ENCODE results near the gene IPPK. TPM values are rescaled to one million over a fixed set of nuclear protein-coding genes. Genes with fewer than 3 reads are reported as not detected.
"Not testable (repeated sequence)": the region's sequence is repeated elsewhere in the genome, so short reads cannot be mapped to it uniquely, and the experiment has no call there.

IPPK gene
- total RNA-seq, 2 experiments from 2014 or later, result 9.6 to 10.9 TPM

DNA sequence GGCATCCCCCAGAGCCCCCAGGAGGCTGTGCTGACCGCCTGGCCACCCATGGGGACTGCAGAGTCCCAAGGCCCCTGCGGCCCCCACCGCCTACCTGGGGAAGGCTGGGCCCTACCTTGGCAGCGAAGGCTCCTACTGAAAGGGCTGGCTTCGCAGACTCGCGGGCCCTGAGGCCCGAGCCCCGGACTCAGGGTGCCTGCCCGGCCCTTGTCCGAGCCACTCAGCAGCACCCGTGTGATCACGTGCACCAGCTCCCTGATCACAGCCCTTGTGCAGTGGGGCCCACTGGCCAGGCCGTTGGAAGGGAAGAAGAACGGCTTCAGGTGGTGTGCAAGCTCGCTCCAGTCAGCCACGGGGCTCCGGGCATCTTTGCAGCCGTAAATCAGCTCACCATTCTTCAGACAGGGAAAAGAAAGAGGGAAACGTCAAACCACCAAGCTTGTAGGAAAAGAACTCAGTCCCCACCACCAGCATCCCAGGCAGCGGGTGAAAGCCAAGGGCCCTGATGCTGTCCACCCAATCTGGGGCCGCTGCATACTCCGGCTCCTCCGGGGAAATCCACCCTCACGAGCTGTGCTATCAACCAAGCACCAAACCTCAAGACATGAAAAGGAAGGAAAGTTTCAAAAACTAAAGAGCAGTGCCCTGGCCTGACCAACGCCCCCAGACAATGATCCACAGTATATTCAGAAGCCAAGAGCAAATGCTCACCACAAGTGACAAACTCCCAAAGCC lies 31.9 kb downstream of the IPPK start:
- H3K27me3 Mint-ChIP-seq, result no peaks in the 10 kb centered on the region
- no peaks in the 10 kb centered on the region for H3K9me3 Mint-ChIP-seq
- H3K4me3 Mint-ChIP-seq, result no peak overlapping the region
- DNase-seq, result no peak
- ChIA-PET POLR2A (no interaction called here), CTCF (interaction anchor here (1.2 kb wide), 1 partner anchor 498 kb away, joined by 4 read pairs; no protein-coding TSS in a partner anchor)
- peaks cover 16% of the 10 kb centered on the region for H3K36me3 Mint-ChIP-seq (ENCODE audit: low read depth)
- H3K27ac Mint-ChIP-seq, result no peak overlapping the region
- peaks cover 3% of the 10 kb centered on the region for H3K4me1 Mint-ChIP-seq

DNA sequence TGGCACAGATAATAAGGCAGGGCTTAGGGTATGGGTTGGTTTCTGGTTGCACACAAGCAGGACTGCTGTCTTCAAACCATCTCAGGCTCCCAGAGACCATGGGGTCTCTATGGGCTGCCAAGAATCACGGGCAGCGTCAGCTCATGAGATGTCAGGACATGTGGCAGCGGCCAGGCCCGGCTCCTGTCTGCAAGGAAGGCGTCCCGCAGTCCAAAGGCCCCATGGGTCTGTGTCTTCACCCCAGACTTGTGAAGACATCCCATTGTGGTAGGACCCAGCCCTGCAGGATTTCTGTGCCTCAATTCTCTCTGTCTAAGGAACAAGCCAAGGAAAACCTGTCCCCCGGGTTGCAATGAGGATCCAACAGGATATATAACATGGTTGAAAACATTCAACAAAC lies 32.6 kb downstream of the IPPK start:
- no peak for DNase-seq

DNA sequence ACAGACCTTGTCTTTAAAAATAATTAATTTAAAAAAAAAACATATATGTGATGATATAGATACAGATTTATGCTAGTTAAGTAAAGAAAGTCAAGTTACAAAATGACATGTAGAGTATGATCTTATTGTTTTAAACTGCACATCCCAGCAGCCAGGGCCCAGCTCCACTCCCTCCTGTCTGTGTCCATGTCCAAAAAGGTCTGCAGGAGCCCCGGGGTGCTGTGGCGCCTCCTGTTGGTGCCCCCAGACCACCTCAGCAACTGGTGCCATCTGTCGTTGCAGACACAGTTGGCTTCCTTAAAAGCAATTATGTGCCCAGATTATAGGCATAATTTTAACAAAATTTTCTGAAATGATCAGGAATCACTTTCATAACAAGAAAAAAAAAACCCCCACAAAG lies 33.3 kb downstream of the IPPK start:
- H3K9me3 Mint-ChIP-seq, result no peaks in the 10 kb centered on the region
- POLR2A ChIA-PET, result no interaction called here
- no peaks in the 10 kb centered on the region for H3K27me3 Mint-ChIP-seq
- H3K27ac Mint-ChIP-seq, result no peak overlapping the region
- CTCF ChIA-PET, result interaction anchor here (0.6 kb wide), 1 partner anchor 1402 kb away, joined by 4 read pairs; no protein-coding TSS in a partner anchor
- H3K36me3 Mint-ChIP-seq (ENCODE audit: low read depth), result peaks cover 20% of the 10 kb centered on the region
- peaks cover 7% of the 10 kb centered on the region for H3K4me1 Mint-ChIP-seq
- no peak for DNase-seq
- H3K4me3 Mint-ChIP-seq, result no peak overlapping the region

More for the DNA sequence above, 32.6 kb downstream of the IPPK start:
- no peaks in the 10 kb centered on the region for H3K27me3 Mint-ChIP-seq
- no peaks in the 10 kb centered on the region for H3K9me3 Mint-ChIP-seq
- H3K4me3 Mint-ChIP-seq, result no peak overlapping the region
- CTCF ChIA-PET, result interaction anchor here (1.2 kb wide), 1 partner anchor 498 kb away, joined by 4 read pairs; no protein-coding TSS in a partner anchor
- H3K36me3 Mint-ChIP-seq (ENCODE audit: low read depth), result peaks cover 14% of the 10 kb centered on the region
- H3K27ac Mint-ChIP-seq, result no peak overlapping the region
- peaks cover 3% of the 10 kb centered on the region for H3K4me1 Mint-ChIP-seq
- POLR2A ChIA-PET, result no interaction called here

DNA sequence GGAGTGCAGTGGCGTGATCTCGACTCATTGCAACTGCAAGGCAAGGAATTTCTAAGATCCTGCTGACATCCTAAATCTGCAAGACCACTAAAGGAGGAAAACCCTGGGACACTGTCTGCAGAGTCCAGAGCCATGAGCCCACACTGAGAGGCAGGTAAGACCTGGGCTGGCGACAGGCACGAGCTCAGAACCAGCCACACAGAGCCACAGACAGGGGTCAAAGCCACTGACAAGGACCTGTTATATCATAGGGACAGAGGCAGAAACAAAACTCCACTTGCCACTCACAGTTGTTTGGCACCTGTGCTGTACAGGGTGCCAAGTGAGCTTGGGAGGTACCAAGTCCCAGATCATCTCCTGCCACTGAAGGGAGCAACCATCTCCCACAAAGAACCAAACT lies 34.2 kb downstream of the IPPK start:
- H3K27ac Mint-ChIP-seq, result no peak overlapping the region
- no peak for DNase-seq
- H3K27me3 Mint-ChIP-seq, result no peaks in the 10 kb centered on the region
- H3K4me3 Mint-ChIP-seq, result no peak overlapping the region
- CTCF ChIA-PET, result interaction anchor here (1.0 to 1.2 kb wide), 2 partner anchors 15 to 498 kb away, joined by 3 to 4 read pairs; no protein-coding TSS in a partner anchor
- peaks cover 22% of the 10 kb centered on the region for H3K36me3 Mint-ChIP-seq (ENCODE audit: low read depth)
- POLR2A ChIA-PET, result no interaction called here
- H3K4me1 Mint-ChIP-seq, result peaks cover 7% of the 10 kb centered on the region
- no peaks in the 10 kb centered on the region for H3K9me3 Mint-ChIP-seq

DNA sequence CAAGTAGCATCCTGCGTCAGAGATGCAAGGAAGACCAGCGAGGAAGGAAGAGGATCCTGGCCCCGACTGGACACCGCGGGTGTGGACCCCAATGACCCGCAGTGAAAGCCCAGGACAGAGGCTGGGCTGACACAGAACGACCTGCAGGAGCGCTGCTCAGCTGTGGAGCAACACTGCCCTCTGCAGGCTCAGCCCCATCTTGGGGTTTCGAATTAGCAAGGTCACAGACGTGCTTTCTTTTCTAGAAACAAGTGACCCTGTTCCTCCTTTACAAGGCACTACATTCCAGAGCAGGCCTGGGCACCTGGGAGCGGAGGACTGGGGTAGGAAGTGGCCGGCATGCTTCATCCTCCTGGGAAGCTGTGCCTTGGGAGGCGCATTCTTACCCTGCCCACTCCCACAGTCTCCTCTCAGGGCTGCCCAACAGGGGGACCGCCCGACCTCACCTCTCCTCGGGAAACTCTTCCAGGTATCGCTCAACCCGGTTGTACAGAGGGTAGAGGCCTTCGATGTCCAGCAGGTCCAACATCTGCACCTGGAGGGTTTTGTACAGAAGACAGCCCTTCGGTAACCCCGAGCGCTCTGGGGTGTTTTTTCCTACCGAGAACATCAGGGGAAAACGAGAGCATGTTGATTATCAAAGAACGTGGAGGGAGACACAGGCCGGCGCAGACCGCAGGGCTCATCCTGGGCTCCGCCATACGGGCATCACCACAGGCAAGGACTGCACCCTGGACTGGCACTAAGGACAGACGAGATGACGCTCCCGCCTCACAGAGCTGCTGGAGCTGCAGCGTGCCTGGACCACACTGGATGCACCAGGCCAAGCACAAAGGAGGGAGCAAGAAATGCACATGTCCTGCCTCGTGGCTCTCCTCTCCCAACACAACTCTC lies 35.0 kb downstream of the IPPK start:
- peak; percentile 69 for DNase-seq
- Mint-ChIP-seq H3K4me3 (no peak overlapping the region), H3K27ac (no peak overlapping the region), H3K36me3 (ENCODE audit: low read depth) (peaks cover 24% of the 10 kb centered on the region), H3K4me1 (peaks cover 7% of the 10 kb centered on the region), H3K9me3 (no peaks in the 10 kb centered on the region), H3K27me3 (no peaks in the 10 kb centered on the region)
- ChIA-PET CTCF (interaction anchor here (1.0 to 1.9 kb wide), 3 partner anchors 14 to 497 kb away, joined by 3 to 10 read pairs (median 4); no protein-coding TSS in a partner anchor), POLR2A (no interaction called here)

DNA sequence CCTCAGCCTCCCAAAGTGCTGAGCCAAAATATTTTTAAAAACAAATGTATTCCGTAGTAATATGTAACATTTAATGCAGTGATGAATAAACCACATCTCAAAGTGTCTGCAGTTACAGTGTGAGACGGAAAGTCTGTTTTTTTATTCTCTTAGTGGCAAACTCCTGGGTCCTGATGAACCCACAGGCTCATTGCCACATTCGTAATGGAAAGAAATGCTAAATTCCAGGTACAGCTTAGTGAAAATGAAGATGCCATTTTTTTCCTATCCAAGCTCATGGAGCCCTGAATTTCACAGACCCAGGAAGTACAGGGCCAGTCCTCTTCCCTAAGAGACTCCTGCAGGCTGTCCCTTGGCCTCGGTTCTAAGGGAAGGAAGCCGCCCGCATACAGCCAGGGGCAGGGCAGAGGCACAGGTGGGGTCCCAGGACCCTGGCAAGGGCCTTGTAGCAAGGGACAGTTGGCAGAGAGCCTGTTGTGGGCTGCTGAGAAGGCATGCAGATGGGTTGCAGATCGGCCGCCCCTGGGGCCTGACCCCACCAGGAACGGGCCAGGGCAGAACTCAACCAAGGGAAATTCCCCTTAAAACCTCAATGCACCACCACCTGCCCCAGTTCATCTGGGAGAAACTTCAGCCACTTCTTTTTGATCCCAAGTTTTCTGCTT lies 36.2 kb downstream of the IPPK start:
- ChIA-PET CTCF (interaction anchor here (0.7 to 1.9 kb wide), 2 partner anchors 126 to 494 kb away, joined by 8 to 10 read pairs; no protein-coding TSS in a partner anchor), POLR2A (no interaction called here)
- H3K9me3 Mint-ChIP-seq, result no peaks in the 10 kb centered on the region
- no peak for DNase-seq
- H3K4me1 Mint-ChIP-seq, result peaks cover 7% of the 10 kb centered on the region
- no peak overlapping the region for H3K27ac Mint-ChIP-seq
- H3K4me3 Mint-ChIP-seq, result no peak overlapping the region
- H3K36me3 Mint-ChIP-seq (ENCODE audit: low read depth), result peaks cover 31% of the 10 kb centered on the region
- H3K27me3 Mint-ChIP-seq, result no peaks in the 10 kb centered on the region

DNA sequence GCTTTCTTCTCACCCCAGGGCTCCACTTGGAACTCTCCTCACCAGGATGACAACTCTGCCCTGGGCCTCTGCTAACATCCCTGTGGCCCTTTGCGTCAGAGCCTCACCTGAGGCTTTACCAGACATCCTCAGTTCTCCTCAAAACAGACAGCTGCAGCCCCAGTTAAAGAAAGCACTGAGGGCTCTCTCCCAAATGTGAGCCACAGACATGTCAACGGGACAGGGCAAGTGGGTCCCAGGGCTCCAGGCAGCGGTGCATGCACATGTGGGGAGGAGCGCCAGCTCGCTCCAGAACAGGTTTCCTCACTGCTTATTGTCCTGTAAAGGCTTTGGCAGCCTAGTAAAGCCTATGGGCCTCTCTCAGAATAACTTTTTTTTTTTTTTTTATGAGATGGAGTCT lies 37.3 kb downstream of the IPPK start:
- no peak for DNase-seq
- Mint-ChIP-seq H3K27me3 (no peaks in the 10 kb centered on the region), H3K4me1 (peaks cover 7% of the 10 kb centered on the region), H3K4me3 (no peak overlapping the region), H3K9me3 (no peaks in the 10 kb centered on the region), H3K27ac (no peak overlapping the region), H3K36me3 (ENCODE audit: low read depth) (peaks cover 36% of the 10 kb centered on the region)
- ChIA-PET POLR2A (no interaction called here), CTCF (interaction anchor here (1.0 kb wide), 1 partner anchor 9 kb away, joined by 3 read pairs; no protein-coding TSS in a partner anchor)

DNA sequence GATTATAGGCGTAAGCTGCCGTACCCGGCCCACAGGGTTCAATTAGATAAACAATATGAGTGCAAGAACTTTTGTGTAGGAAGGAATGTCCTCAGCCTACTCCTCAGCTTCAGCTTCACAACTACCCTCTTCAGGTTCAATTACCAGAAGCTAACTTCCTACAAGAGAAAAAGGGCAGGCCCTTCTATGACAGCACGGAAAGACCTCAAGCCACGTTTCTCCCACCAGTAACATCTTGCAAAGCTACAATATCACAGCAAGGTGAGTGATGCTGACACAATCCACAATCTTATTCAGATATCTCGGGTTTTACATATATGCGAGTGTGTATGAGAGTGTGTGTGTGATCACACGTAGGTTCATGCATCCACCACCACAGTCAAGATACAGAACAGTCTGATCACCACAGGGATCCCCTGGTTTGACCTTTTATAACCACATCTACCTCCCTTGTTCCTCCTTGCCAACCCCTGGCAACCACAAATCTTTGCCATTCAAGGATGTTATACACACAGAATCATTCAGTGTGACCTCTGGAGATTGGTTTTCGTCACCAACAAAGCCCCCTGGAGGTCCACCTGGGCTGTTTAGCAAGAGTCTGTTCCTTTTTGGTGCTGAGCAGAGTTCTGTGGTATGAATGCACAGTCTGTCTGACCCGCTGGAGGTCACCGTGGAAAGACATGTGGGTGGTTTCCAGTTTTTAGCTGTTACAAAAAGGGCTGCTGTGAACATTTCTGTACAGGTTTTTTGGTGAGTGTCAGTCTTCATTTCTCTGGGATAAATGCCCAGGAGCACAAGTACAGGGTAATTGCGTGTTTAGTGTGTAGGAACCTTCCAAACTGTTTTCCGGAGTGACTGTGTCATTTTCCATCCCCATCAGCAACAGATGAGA lies 38.2 kb downstream of the IPPK start:
- POLR2A ChIA-PET, result no interaction called here
- peaks cover 7% of the 10 kb centered on the region for H3K4me1 Mint-ChIP-seq
- H3K36me3 Mint-ChIP-seq (ENCODE audit: low read depth), result peaks cover 45% of the 10 kb centered on the region
- H3K9me3 Mint-ChIP-seq, result no peaks in the 10 kb centered on the region
- H3K27ac Mint-ChIP-seq, result no peak overlapping the region
- no peaks in the 10 kb centered on the region for H3K27me3 Mint-ChIP-seq
- no peak for DNase-seq
- no peak overlapping the region for H3K4me3 Mint-ChIP-seq
- CTCF ChIA-PET, result interaction anchor here (0.9 to 1.0 kb wide), 2 partner anchors 10 kb away, joined by 3 read pairs; no protein-coding TSS in a partner anchor

DNA sequence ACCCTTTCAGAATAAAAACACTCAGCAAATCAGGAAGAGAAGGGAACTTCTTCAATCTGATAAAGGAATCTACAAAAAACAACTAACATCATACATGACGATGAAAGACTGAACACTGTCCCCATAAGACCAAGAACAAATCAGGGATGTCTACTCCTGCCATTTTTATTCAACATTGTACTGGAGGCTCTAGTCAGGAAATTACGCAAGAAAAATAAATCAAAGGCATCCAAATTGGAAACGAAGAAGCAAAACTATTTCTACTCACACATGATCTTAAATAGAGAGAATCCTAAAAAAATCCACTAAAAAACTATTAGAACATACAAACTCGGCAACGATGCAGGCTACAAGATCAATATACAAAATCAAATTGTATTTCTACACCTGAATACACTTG lies 42.3 kb downstream of the IPPK start:
- ChIA-PET POLR2A (no interaction called here), CTCF (no interaction called here)
- H3K9me3 Mint-ChIP-seq, result no peaks in the 10 kb centered on the region
- H3K4me3 Mint-ChIP-seq, result no peak overlapping the region
- peaks cover 51% of the 10 kb centered on the region for H3K36me3 Mint-ChIP-seq (ENCODE audit: low read depth)
- DNase-seq, result no peak
- no peak overlapping the region for H3K27ac Mint-ChIP-seq
- H3K4me1 Mint-ChIP-seq, result peaks cover 4% of the 10 kb centered on the region
- H3K27me3 Mint-ChIP-seq, result no peaks in the 10 kb centered on the region

DNA sequence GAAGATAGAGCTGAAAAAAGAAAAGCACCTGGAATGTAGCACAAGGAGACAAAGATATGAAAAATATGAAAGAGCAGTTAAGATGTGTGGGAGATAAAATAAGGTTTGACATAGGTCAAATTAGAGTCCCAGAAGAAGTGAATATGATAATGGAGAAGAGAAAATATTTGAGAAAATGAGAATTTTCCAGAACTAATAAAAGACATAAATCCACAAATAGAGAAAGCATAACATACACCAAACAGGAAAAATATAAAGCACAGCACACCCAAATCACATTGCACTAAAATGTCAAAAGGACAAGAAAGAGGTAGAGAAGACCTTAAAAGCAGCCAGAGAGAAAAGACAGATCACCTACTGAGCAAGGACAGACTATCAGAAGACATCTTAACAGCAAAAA lies 43.4 kb downstream of the IPPK start:
- Mint-ChIP-seq H3K36me3 (ENCODE audit: low read depth) (peaks cover 43% of the 10 kb centered on the region), H3K27ac (no peak overlapping the region), H3K4me1 (no peaks in the 10 kb centered on the region), H3K9me3 (no peaks in the 10 kb centered on the region), H3K27me3 (no peaks in the 10 kb centered on the region), H3K4me3 (no peak overlapping the region)
- CTCF ChIA-PET, result no interaction called here
- POLR2A ChIA-PET, result no interaction called here
- no peak for DNase-seq

DNA sequence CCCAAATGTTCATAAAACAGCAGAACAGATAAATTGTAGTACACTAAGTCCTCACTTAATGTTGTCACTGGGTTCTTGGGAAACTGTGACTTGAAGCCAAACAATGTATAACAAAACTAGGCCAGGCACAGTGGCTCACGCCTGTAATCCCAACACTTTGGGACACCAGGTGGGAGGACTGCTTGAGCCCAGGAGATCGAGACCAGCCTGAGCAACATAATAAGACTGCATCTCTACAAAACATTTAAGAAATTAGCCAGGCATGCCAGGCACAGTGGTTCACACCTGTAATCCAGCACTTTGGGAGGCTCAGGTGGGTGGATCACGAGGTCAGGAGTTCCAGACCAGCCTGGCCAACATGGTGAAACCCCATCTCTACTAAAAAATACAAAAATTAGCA lies 46.0 kb downstream of the IPPK start:
- H3K9me3 Mint-ChIP-seq, DNase-seq, CTCF ChIA-PET, POLR2A ChIA-PET, H3K27ac Mint-ChIP-seq, H3K4me3 Mint-ChIP-seq, H3K4me1 Mint-ChIP-seq, H3K27me3 Mint-ChIP-seq: not testable (repeated sequence)
- H3K36me3 Mint-ChIP-seq (ENCODE audit: low read depth), result peaks cover 38% of the 10 kb centered on the region

DNA sequence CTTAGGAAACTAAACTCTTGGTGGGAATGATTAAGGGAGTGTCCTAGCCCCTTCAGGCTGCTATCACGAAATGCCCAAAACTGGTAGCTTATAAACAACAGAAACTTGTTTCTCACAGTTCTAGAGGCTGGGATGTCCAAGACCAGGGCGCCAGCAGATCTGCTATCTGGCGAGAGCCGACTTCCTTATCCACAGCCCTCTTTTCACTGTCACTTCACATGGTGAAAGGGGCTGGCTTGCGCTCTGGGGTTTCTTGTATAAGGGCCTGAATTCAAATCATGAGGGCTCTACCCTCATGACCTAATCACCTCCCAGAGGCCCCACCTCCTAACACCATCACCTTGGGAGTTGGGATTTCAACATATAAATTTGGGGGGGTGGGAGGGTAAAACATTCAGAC lies 49.1 kb downstream of the IPPK start:
- Mint-ChIP-seq H3K36me3 (ENCODE audit: low read depth) (peaks cover 25% of the 10 kb centered on the region), H3K27ac (no peak overlapping the region), H3K4me3 (no peak overlapping the region), H3K9me3 (no peaks in the 10 kb centered on the region), H3K4me1 (no peaks in the 10 kb centered on the region), H3K27me3 (no peaks in the 10 kb centered on the region)
- POLR2A ChIA-PET, result no interaction called here
- no peak for DNase-seq
- CTCF ChIA-PET, result interaction anchor here (0.6 to 1.1 kb wide), 3 partner anchors 14 to 483 kb away, joined by 3 read pairs; no protein-coding TSS in a partner anchor

Measured in activated CD4-positive, alpha-beta T cell treated with anti-CD3 and anti-CD28 coated beads, Interleukin-2, amount 10 ng/mL, durations not matched to agents 7 days and 5 days (primary cell).